IPS DF 19.7 (cell line): ENCODE measurements around the gene KLHDC8B.
A peak's percentile ranks its signal among the peaks of the same experiment; 100 is the strongest.

Experiments
- DNase-seq: peaks from one replicate; pipeline ENCODE4 v3.0.0-alpha.2; 2013; ENCODE audit warnings: low read depth, low spot score

Gene KLHDC8B

GRCh38 chr3:49171119-49171774 is at the start of gene KLHDC8B:
TSS of gene KLHDC8B (plus strand) at chr3:49171598. CDS start at chr3:49172770, 1,172 bp downstream.
- DNase-seq, result no peak

DNA sequence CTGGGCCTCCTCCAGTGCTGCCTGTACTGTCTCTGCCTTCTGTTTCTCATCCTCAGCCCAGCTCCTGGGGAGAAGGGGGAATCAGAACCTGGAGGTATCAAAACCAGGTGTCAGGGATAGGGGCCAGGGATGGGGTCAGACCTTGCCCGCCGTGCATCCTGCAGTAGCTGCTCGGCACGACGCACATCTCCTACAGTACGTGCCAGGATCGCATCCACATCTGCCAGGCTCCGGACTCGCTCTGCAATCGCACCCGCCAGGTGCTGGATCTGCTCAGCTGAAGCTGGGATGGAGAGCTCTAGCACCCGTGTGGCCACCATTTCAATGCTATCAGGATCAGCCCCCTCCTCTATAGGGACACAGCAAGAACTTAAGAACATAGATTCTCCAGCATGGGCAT is 49.4 kb upstream of the KLHDC8B start:
- no peak for DNase-seq

DNA sequence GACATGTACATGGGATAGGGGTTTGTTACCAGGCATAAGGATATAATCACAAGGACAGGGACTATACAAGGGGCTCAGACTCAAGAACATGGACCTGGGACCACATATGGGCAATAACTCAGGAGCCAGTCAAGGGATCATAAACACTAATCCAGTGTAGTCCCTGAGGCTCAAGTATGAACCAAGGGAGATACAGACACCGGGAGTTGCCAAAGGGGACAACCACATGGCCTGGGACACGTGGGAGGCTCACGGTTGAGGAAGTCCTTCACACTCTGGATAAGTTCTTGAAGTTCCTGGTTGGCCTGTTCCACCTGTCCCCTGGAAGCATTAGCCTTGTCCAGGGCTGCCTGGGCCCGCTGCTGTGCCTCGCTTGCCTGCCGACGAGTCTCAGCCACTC is 48.9 kb upstream of the KLHDC8B start:
- no peak for DNase-seq

DNA sequence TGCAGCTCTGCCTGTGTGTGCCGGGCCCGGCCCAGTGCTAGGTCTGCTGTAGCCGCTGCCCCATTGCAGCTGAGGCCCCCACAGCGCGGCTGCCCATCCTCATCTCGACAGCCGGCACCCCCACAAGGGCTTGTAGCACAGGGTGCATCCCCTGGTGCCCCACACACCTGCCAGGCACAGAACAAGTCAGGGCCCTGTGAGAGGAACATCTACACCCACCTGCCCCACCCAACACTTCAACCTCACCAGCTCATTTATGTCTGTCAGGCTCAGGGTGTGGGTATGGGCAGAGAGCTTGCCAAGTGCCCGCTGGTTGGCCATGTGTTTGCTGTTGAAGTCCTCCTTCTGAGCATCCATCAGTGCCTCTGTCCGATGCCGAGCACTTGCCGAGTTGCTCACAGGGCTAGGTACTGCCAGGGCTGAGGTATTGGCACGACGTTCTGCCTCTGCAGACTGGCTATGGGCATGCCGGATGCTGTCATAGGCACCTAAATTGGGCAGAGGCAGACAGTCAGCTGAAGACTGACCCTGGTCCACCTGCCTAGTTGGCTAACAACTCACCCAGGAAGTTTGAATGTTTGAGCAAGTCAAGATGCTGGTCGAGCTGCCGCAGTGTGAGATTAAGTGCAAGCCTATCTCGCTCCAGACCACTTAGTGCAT is 48.4 kb upstream of the KLHDC8B start:
- no peak for DNase-seq

GRCh38 chr3:49123687-49124086 is 47.7 kb upstream of the KLHDC8B start:
- no peak for DNase-seq

DNA sequence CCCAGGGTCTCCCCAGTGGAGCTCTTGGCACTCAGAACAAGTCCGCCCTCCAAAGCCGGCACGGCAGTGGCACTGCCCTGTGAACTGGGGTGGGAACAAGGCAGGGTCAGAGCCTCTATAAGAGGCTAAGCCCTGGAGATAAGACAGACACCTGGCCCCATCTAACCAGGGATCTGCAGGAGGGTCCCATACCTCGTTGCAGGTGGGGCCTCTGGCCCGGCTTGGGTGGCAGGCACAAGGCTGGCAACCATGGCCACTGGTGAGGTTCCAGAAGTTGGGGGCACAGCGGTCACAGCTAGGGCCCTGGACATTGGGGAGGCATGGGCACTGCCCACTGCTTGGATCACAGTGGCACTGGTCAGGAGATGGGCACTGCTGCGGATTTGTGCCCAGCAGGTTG is 47.2 kb upstream of the KLHDC8B start:
- no peak for DNase-seq

DNA sequence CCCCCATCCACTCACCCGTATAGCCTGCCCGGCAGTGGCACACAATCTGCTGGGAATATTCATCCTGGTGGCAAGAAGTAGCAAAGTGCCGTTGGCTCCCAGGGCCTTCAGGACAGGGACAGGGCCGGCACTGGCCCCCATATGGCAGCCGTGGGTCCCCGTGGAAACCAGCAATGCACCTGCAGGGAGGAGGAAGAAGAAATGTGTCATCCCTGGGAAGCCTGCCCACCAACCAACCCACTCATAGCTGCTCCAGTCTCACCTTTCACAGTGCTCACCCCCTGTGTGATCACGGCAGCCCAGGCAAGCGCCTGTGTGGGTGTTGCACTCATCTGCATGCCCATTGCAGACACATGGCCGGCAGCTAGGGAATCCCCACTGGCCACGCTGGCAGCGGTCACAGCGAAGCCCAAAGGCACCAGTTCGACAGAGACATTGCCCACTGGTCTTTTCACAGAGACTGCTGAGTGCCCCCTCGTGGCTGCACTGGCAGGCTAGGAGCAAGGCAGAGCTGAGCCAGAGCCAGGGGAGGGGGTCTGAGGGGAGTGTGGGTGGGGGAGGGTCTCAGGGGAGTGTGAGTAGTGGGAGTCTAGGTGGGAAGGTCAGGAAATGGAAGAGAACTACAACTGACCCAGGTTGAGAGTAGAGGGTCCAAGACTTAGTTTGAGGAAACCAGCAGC is 46.3 kb upstream of the KLHDC8B start:
- no peak for DNase-seq

- DNase-seq, result no peak
Measured at GRCh38 chr3:49131040-49131439, 40.4 kb upstream of the KLHDC8B start.

- DNase-seq, result no peak
Measured at GRCh38 chr3:49131576-49131975, 39.8 kb upstream of the KLHDC8B start.

GRCh38 chr3:49132073-49132436 is 39.3 kb upstream of the KLHDC8B start:
- no peak for DNase-seq

DNA sequence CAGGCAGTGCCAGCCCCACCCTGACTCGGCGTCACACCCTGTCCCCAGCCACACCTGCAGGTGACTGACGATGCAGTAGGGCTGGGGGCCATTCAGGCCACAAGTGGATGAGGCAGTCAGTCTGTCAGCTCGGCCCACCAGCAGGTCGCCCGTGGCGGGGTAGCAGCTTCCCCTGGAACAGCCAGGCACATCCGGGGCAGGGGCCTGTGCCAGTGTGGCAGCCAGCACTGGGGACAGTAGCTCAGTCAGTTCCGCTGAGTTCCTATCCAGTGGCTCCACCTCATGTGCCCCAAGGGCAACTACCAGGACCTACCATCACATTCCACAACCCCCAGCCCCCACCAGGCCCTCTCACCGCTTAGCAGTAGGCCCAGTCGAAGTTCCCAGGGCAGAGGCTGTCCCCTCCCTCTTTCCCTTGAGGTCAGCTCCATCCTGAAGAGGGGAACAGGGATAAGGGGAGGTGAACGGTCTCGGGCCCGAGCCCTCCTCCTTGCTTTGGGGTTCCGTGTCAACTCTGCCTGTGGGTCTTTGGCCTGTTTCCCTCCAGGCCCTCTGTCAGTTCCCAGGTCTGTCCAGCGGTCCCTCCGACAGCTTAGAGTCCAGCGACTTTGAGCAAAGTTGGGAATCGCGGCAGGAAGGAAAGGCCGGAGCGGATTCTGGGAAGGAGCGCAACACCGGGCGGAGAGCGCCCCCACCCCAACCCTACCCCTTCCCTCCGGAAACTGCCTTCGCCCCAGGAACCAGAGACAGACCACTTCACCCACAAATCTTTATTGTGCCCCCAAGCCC is 38.8 kb upstream of the KLHDC8B start, which contains the start of gene LAMB2:
LAMB2 (minus strand) TSS at position 614 of the 789 bp plus-strand sequence; CDS start at position 431, 183 bp downstream.
- peak; percentile 50 for DNase-seq

GRCh38 chr3:49133226-49133951 is 38.0 kb upstream of the KLHDC8B start:
- DNase-seq, result no peak

DNA sequence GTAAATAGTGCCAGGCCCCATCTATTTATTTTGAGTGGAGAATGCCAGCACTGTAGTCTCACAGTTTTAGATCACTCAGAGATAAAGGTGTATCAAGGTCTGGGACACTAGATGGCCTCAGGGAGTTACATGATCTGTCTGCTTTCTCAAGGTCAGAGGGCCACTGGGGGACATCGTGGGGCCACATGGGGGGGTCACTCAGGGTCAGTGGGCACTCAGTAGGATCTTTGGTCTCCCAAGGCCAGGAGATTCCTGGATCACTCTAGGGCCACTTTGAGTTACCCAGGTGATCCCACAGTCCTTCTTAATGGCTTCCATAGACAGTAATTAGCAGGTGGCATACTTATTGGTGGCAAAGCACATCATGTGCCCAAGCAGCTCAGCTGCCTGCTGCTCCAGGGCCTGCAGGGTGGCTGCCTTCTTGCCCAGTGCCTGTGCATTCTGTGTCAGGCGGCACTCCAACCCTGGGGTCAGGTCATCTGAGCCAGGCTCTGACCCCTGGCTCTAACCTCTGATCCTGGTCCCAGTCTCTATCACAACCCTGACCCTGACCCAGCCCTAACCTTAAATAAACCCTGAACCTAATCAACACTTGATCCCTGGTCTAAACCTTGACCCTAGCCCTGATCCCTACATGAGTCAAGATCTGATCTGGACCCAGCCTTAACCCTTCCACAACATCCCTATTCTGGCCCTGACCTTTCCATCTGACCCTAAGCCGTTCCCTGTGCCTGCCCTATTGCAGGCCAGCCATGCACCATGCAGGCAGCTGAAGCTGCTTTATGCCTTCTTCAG is 36.7 kb upstream of the KLHDC8B start:
- no peak for DNase-seq

GRCh38 chr3:49135499-49135898 is 35.9 kb upstream of the KLHDC8B start:
- no peak for DNase-seq

GRCh38 chr3:49140080-49140479 is 31.3 kb upstream of the KLHDC8B start:
- no peak for DNase-seq

DNA sequence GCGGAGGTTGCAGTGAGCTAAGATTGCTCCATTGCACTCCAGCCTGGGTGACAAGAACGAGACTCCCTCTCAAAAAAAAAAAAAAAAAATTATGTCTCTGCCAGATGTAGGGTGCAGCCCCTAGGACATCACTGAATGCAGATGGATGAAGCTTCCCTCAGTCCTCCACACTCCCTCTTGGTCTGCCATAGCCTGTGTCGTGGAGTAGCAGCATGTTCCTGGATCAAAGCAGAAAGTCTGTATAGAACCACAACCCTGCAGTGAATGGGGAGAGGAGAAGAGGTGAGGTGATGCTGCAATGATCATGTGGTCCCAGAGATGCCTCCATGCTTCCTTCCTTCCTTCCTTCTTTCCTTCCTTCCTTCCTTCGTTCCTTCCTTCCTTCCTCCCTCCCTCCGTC is 23.2 kb upstream of the KLHDC8B start:
- DNase-seq, result no peak

- DNase-seq, result no peak
Measured at GRCh38 chr3:49151610-49152009, 19.8 kb upstream of the KLHDC8B start.

- no peak for DNase-seq
Measured at GRCh38 chr3:49153349-49153912, 18.0 kb upstream of the KLHDC8B start.

- no peak for DNase-seq
Measured at GRCh38 chr3:49157289-49157688, 14.1 kb upstream of the KLHDC8B start.

DNA sequence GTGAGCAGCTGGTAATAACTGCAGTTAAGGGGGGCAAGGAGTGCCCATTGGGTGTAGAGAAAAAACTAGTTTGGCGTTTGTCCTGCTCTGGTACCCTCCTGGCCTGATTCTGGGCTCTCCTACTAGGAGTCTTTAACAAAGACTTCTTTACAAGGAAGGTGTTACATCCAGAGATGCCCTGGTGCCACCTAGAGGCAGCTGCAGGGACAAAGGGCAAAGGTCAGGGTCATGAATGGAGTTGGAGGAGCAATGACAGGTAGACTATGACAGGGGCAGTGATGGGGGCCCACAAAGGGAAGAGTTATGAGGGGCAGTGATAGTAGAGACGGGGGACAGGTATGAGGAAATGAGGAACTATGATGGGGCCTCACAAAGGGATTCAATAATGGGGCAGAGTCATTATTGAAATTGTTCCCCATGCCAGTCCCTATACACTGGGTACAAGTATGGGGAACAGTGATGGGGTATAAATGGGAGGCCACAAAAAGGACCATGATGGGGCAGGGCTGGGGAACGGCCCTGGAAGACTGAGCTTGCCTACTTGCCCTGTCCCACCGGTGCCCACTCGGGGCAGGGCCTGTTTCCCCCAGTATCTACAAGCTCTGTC is 13.2 kb upstream of the KLHDC8B start:
- DNase-seq, result no peak
